Measurements from ENCODE around the gene DUSP19. TPM values are rescaled to one million over a fixed set of nuclear protein-coding genes. Genes with fewer than 3 reads are reported as not detected.

The DUSP19 gene
- total RNA-seq, 1 experiment from 2014 or later = 3.6 TPM

GRCh38 chr2:183035954-183036669, 42.4 kb upstream of the DUSP19 start:
- no TSS peak for BruUV-seq (replicated peaks)
- no peak for TF ChIP-seq CTCF (IDR thresholded peaks at IDR 0.05; ENCODE audit: insufficient read depth in 1 of 2, low read depth in 1 of 2, low read length in 1 of 2, severe bottlenecking in 1 of 2, unreplicated experiment in 1 of 2)
- Histone ChIP-seq H3K4me3 (ENCODE audit: low read depth, low read length) (peak overlapping the region; percentile 99), H3K4me1 (peaks cover 23% of the 10 kb centered on the region), H3K27me3 (replicated peaks; ENCODE audit: control insufficient read depth, insufficient read depth, low read length) (no peaks in the 10 kb centered on the region; the same call in 1 of the 2 replicates), H3K9me3 (no peaks in the 10 kb centered on the region), H3K36me3 (ENCODE audit: control insufficient read depth, insufficient read depth, low read length) (no peaks in the 10 kb centered on the region)
- Mint-ChIP-seq H3K4me3 (ENCODE audit: unreplicated experiment) (peak overlapping the region; percentile 89), H3K9me3 (ENCODE audit: unreplicated experiment) (no peaks in the 10 kb centered on the region), H3K4me1 (ENCODE audit: low read depth, unreplicated experiment) (peaks cover 27% of the 10 kb centered on the region), H3K27me3 (ENCODE audit: insufficient read depth, unreplicated experiment) (no peaks in the 10 kb centered on the region), H3K27ac (ENCODE audit: unreplicated experiment) (peak overlapping the region; percentile 91), H3K36me3 (ENCODE audit: insufficient read depth, unreplicated experiment) (peaks cover 17% of the 10 kb centered on the region)
- intact Hi-C loops (cut with micrococcal nuclease; ENCODE audit: unreplicated experiment) = no loop called here
- ChIA-PET CTCF (interaction anchor here (0.7 kb wide), 1 partner anchor 22 kb away, joined by 3 read pairs; no protein-coding TSS in a partner anchor), POLR2A (interaction anchor here (0.6 kb wide), 1 partner anchor 40 kb away, joined by 4 read pairs; no protein-coding TSS in a partner anchor)
- DNase-seq = no peak

- intact Hi-C loops (cut with micrococcal nuclease; ENCODE audit: unreplicated experiment) = no loop called here
- Mint-ChIP-seq H3K36me3 (ENCODE audit: insufficient read depth, unreplicated experiment) (peaks cover 17% of the 10 kb centered on the region), H3K9me3 (ENCODE audit: unreplicated experiment) (no peaks in the 10 kb centered on the region), H3K4me1 (ENCODE audit: low read depth, unreplicated experiment) (peaks cover 21% of the 10 kb centered on the region), H3K4me3 (ENCODE audit: unreplicated experiment) (peak overlapping the region; percentile 89), H3K27me3 (ENCODE audit: insufficient read depth, unreplicated experiment) (no peaks in the 10 kb centered on the region), H3K27ac (ENCODE audit: unreplicated experiment) (peak overlapping the region; percentile 91)
- BruUV-seq (replicated peaks) = TSS peak; percentile 38
- CTCF ChIA-PET = no interaction called here
- H3K36me3 ChIP-seq (ENCODE audit: control insufficient read depth, insufficient read depth, low read length) = no peaks in the 10 kb centered on the region
- no peak for DNase-seq
- no peak for TF ChIP-seq CTCF (IDR thresholded peaks at IDR 0.05; ENCODE audit: insufficient read depth in 1 of 2, low read depth in 1 of 2, low read length in 1 of 2, severe bottlenecking in 1 of 2, unreplicated experiment in 1 of 2)
- H3K27me3 ChIP-seq (replicated peaks; ENCODE audit: control insufficient read depth, insufficient read depth, low read length) = no peaks in the 10 kb centered on the region; the same call in 1 of the 2 replicates
- H3K4me1 ChIP-seq = peaks cover 18% of the 10 kb centered on the region
- POLR2A ChIA-PET = interaction anchor here (0.6 kb wide), 1 partner anchor 637 kb away, joined by 3 read pairs; no protein-coding TSS in a partner anchor
- peak overlapping the region; percentile 99 for H3K4me3 ChIP-seq (ENCODE audit: low read depth, low read length)
- no peaks in the 10 kb centered on the region for H3K9me3 ChIP-seq
These were observed 41.4 kb upstream of the DUSP19 start for GRCh38 chr2:183037074-183037552.

GRCh38 chr2:183037553-183038340, 40.8 kb upstream of the DUSP19 start:
- no peaks in the 10 kb centered on the region for H3K36me3 ChIP-seq (ENCODE audit: control insufficient read depth, insufficient read depth, low read length)

More at GRCh38 chr2:183037553-183038340, 40.8 kb upstream of the DUSP19 start:
- no peaks in the 10 kb centered on the region for H3K27me3 Mint-ChIP-seq (ENCODE audit: insufficient read depth, unreplicated experiment)
- peak overlapping the region; percentile 89 for H3K4me3 Mint-ChIP-seq (ENCODE audit: unreplicated experiment)
- H3K27me3 ChIP-seq (replicated peaks; ENCODE audit: control insufficient read depth, insufficient read depth, low read length) = no peaks in the 10 kb centered on the region; the same call in 1 of the 2 replicates
- peak; percentile 42 to 73 for DNase-seq
- peaks cover 14% of the 10 kb centered on the region for H3K4me1 ChIP-seq
- peak overlapping the region; percentile 99 for H3K4me3 ChIP-seq (ENCODE audit: low read depth, low read length)
- POLR2A ChIA-PET = interaction anchor here (0.6 kb wide), 1 partner anchor 636 kb away, joined by 3 read pairs; no protein-coding TSS in a partner anchor
- no TSS peak for BruUV-seq (replicated peaks)
- peaks cover 19% of the 10 kb centered on the region for H3K4me1 Mint-ChIP-seq (ENCODE audit: low read depth, unreplicated experiment)
- TF ChIP-seq CTCF (IDR thresholded peaks at IDR 0.05; ENCODE audit: insufficient read depth in 1 of 2, low read depth in 1 of 2, low read length in 1 of 2, severe bottlenecking in 1 of 2, unreplicated experiment in 1 of 2) = no peak
- intact Hi-C loops (cut with micrococcal nuclease; ENCODE audit: unreplicated experiment) = loop anchor here (1.0 kb wide), 3 partner anchors 20 to 87 kb away; partner anchors contain the start of genes DUSP19 and NUP35
- no peaks in the 10 kb centered on the region for H3K9me3 Mint-ChIP-seq (ENCODE audit: unreplicated experiment)
- H3K27ac Mint-ChIP-seq (ENCODE audit: unreplicated experiment) = peak overlapping the region; percentile 91
- CTCF ChIA-PET = interaction anchor here (0.7 kb wide), 1 partner anchor 1381 kb away, joined by 3 read pairs; the partner anchor contains the start of gene CERKL
- no peaks in the 10 kb centered on the region for H3K9me3 ChIP-seq
- peaks cover 17% of the 10 kb centered on the region for H3K36me3 Mint-ChIP-seq (ENCODE audit: insufficient read depth, unreplicated experiment)
